BJ (cell line): ENCODE measurements around the gene VSX2. TPM values are rescaled to one million over a fixed set of nuclear protein-coding genes. Genes with fewer than 3 reads are reported as not detected.

ENCODE experiments used
- CTCF ChIA-PET: fragments of 350-600 bp; formaldehyde crosslinking; extraction: SDS; loops from one replicate; lab custom pipeline; 2021; ENCODE audit warnings: antibody characterized with exemption, inconsistent platforms; lab: Yijun Ruan, JAX
- POLR2A ChIA-PET: fragments of 300-600 bp; sonication (Branson Sonifier 250); formaldehyde crosslinking; extraction: SDS; loops from one replicate; lab custom pipeline; 2021; ENCODE audit warnings: antibody characterized with exemption; lab: Charles Lee
- DNase-seq: peaks from one replicate; pipeline ENCODE4 v3.0.0-alpha.2; 2011; ENCODE audit warnings: low read depth
- H3K27me3 ChIP-seq: 2 replicates; pipeline ENCODE4 v1.6.0; 2011; ENCODE audit warnings: low read length; ENCODE audit not compliant: control insufficient read depth, insufficient read depth
- H3K36me3 ChIP-seq: 2 replicates; pipeline ENCODE4 v1.5.1; 2011; ENCODE audit warnings: low read length; ENCODE audit not compliant: control insufficient read depth, insufficient read depth
- H3K4me3 ChIP-seq: 2 replicates; pipeline ENCODE4 v1.5.1; 2011; ENCODE audit warnings: low read depth, mild to moderate bottlenecking, control low read depth, low read length
- CTCF ChIP-seq: IDR thresholded peaks from 2 replicates; pipeline ENCODE4 v1.5.1; 2011; ENCODE audit warnings: low read depth, mild to moderate bottlenecking, control low read depth, inconsistent platforms, low read length, moderate library complexity; ENCODE audit not compliant: insufficient read depth
- polyA plus RNA-seq: library from polyadenylated mRNA; depleted of rRNA; stranded (reverse); fragments of >200 nt; gene quantifications from 2 replicates; pipeline ENCODE4 v1.2.3, GENCODE V29; 2011

Gene VSX2
- polyA plus RNA-seq, 1 experiment, result not detected

GRCh38 chr14:74271365-74271764, 32.1 kb downstream of the VSX2 start:
- POLR2A ChIA-PET, result no interaction called here
- no peak for TF ChIP-seq CTCF
- Histone ChIP-seq H3K27me3 (no peaks in the 10 kb centered on the region), H3K4me3 (no peak overlapping the region), H3K36me3 (no peaks in the 10 kb centered on the region)
- no peak for DNase-seq
- CTCF ChIA-PET, result interaction anchor here (1.0 to 2.2 kb wide), 3 partner anchors 20 to 24 kb away, joined by 3 to 10 read pairs (median 9); no protein-coding TSS in a partner anchor

GRCh38 chr14:74275241-74275841, 36.1 kb downstream of the VSX2 start:
- ChIA-PET CTCF (interaction anchor here (0.9 to 5.7 kb wide), 4 partner anchors 8 to 28 kb away, joined by 3 to 30 read pairs (median 8); partner anchors contain the start of gene ABCD4), POLR2A (no interaction called here)
- Histone ChIP-seq H3K4me3 (no peak overlapping the region), H3K27me3 (no peaks in the 10 kb centered on the region), H3K36me3 (no peaks in the 10 kb centered on the region)
- TF ChIP-seq CTCF, result no peak
- no peak for DNase-seq

GRCh38 chr14:74278080-74278479, 38.8 kb downstream of the VSX2 start:
- ChIA-PET POLR2A (no interaction called here), CTCF (interaction anchor here (0.8 to 5.7 kb wide), 4 partner anchors 15 to 166 kb away, joined by 3 to 30 read pairs (median 4); no protein-coding TSS in a partner anchor)
- no peak for TF ChIP-seq CTCF
- H3K4me3 ChIP-seq, result no peak overlapping the region
- no peaks in the 10 kb centered on the region for H3K36me3 ChIP-seq
- no peaks in the 10 kb centered on the region for H3K27me3 ChIP-seq
- DNase-seq, result no peak

- Histone ChIP-seq H3K4me3 (no peak overlapping the region), H3K27me3 (no peaks in the 10 kb centered on the region), H3K36me3 (no peaks in the 10 kb centered on the region; the same call in 1 of the 2 replicates)
- POLR2A ChIA-PET, result no interaction called here
- no peak for TF ChIP-seq CTCF
- DNase-seq, result no peak
- CTCF ChIA-PET, result interaction anchor here (0.8 to 1.4 kb wide), 4 partner anchors 9 to 29 kb away, joined by 3 to 8 read pairs (median 4); no protein-coding TSS in a partner anchor
Measured at GRCh38 chr14:74281069-74281468, 41.8 kb downstream of the VSX2 start.

- H3K36me3 ChIP-seq, result peaks cover 25% of the 10 kb centered on the region
- POLR2A ChIA-PET, result no interaction called here
- H3K27me3 ChIP-seq, result no peaks in the 10 kb centered on the region
- H3K4me3 ChIP-seq, result no peak overlapping the region
- no peak for DNase-seq
- CTCF ChIA-PET, result interaction anchor here (0.8 to 2.5 kb wide), 4 partner anchors 9 to 35 kb away, joined by 4 to 8 read pairs (median 5); no protein-coding TSS in a partner anchor
- no peak for TF ChIP-seq CTCF
Measured at GRCh38 chr14:74286736-74287135, 47.5 kb downstream of the VSX2 start.
